NK-92 (cell line): ENCODE results near the gene CALHM2.

Experiments used
- DNase-seq: peaks from one replicate; lab custom pipeline; 2025; ENCODE audit not compliant: unreplicated experiment; lab: John Stamatoyannopoulos, UW

The CALHM2 gene

DNA sequence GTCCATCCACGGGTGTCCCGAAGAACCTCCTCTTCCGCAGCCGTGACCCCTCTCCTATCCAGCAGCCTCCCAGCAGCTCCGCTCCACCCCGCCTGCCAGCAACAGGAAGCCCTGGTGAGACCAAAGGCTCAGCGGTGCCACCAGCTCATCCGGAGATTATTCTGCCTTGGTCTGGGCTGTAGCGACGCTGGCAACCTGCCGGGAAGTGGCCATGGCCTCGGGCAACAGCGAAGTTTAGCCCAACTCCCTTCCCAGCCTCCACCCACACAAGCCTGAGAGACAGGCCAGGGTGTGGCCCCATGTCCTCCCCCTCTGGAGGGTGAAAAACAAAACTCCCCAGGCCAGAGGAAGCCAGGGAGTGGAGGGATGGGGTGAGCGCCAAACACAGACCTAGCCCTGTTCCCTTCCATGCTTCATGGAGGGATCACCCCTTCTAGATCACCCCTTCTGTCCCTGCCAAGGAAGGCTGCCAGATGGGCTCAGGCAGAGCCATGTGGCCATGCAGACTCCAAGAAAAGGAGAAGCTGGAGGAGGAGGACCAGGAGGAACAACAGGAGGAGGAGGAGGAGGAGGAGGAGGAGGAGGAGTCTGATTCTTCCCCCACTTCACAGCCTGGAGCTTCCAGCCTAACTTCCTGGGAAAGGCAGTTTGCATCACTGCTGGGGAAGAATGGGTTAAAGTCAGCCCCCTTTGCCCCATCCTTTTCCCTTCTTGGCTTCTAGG, 918 bp downstream of the CALHM2 start:
- DNase-seq, result no peak

DNA sequence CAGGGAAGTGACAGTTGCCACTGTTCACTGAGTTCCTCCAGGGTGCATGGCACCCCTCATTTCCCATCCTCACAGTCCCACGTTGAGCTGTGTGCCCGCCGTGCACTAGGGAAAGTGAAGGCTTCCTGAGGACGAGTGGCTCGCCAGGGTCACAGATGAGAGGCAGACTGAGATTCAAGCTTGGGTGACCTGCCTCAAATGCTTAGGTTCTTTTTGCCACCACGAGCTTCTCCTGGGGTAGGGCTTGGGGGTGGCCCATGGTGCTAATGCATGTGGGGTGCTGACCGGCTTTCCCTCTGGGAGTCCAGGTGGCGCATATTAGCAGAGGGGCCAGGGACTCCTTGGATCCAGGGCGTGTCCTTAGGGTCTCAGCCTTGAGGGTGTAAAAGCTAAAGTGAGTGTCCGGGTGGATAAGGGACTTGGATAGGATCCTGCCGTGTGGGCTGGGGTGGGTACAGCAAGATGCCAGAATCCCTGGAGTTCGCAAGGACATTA, 1.9 kb downstream of the CALHM2 start:
- no peak for DNase-seq

DNA sequence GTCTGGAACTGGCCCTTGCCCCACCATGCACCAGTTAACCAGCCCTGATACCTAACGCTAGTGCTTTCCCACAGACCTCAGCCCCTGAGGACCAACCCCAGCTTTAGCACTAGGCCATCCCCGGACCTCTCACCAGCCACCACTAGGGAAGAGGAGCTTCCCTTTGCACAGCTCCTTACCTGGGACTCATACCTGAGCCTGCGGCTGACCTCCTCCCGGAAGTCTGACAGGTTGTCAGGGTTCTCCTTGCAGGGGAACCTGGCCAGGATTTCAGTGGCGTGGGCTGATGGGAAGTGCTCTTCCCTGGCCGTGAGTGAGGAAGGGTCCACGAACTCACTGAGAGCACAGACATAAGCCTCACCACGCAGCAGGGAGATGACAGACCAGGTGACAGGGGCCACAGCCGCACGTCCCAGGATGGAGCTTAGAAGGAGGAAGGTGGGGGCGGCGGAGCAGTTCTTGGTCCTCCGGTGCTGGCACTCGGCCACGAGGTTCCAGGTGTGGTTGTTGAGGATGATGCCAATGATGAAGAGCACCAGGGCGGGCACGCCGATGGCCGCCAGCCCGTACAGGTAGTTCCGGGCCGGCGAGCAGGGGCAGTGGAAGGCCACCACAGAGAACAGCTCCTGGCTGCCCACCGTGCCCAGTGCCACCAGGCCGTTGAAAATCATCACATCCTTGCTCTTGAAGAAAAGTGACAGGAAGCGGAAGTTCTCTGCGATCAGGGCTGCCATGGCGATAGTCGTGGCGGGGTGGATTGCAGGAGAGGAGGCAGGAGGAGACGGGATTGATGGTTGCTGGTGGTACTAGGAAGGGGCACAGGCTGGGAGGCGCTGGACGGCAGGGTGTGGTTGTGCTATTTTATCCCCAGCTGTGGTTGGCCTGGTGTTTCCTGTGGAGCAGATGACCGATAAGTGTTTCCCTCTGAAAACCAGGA, 2.7 kb downstream of the CALHM2 start:
- DNase-seq, result no peak

DNA sequence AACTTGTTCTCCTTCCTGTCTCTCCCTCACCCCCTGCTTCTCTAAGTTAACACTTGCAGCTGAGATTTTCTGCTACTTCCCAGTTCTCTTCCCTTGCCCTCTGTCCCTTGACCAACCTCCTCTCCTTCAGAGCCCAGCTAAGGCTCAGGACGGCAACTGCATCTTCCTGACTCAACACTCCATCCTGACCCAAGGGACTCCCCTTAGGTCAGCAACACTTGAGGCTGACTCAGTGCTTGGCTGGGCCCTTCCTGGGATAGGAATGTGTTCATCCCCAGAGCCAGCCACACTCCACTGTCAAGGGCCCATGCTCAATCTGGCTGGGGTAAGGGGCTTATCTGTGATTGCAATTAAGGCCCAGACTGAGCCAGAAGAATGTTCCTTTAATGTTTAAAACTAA, 3.4 kb downstream of the CALHM2 start:
- no peak for DNase-seq

DNA sequence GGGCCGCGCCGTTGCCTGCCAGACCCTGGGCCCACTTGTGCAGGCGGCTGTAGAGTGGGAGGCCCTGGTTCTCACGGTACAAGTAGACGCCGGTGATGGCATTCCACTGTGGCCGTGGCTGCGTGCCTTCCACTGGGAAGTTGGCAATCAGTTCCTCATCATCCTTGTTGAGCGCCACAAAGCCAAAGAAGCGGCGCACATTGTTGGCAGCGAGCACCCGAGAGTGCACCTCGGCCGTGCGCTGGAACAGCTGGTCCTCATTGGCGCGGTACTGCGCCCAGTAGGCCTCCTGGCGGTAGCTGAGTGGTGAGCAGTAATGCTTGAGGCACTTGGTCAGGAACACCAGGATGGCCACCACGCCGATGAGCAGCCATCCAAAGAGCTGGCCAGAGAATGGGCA, 5.0 kb downstream of the CALHM2 start:
- DNase-seq, result no peak

DNA sequence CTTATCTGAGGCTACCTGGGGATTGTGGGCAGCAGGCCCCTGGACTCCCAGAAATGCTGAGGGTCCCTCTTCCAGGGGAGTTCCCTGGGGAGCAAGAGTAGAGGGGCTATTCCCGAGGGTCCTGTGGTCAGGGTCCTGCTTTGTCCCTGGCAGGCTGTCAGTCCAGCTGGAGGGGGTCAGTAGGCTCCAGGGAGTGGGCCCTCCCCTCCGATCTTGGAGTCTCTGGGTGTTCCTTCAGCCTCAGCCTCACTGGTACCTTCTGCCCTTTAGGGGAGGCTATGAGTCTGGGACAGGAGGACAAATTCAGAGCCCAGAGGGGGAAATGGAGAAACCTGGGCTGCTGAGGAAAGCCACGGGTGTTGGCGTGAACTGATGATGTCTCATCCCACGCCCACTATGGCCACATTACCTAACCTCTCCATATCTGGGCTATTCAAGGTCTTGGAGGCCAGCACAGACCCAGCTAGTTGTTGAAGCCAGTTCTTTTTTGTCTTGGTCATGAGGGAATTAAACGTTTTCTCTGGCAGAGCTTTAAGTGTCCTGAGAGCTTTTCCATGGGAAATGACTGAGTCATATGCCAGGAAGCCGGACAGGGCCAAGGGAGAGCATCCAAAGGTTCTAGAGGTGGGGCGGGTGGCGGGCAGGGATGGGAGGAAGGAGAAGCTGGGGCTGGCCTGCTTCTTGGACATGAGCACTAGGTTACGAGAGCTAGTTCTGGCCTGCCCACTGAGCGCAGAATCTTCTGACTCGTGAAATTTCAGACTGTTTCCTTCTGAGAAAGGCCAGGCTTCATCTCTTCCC, 6.2 kb downstream of the CALHM2 start:
- DNase-seq, result no peak

DNA sequence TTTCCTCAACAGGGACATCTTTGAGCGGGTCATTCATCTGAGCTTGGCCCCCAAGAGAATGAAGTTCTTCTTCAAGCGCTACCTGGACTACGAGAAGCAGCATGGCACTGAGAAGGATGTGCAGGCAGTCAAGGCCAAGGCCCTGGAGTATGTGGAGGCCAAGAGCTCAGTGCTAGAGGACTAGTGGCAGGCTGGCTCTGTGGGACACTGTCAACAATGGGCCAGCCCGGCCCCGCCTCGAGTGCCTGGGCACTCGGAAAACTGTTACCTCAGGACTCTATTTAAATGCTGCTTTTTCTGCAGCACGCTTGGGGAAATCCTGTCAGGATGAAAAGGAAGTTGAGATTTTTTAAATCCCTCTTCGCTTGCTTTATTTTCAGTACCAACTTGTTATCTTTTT, 6.8 kb downstream of the CALHM2 start:
- DNase-seq, result no peak

DNA sequence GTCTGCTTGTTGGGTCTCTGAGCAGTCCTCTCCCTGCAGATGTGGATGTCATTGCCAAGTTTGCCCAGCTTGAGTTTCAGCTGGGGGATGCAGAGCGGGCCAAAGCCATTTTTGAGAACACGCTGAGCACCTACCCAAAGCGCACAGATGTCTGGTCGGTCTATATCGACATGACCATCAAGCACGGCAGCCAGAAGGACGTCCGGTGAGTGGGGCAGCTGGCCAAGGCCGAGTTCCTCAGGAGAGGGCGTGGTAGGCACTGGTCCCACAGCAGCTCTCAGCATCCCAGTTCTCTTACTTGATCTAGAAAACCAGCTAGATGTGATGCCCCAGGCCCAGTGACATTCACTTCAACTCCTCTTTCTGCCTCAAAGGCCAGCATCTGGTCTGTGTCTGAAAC, 7.7 kb downstream of the CALHM2 start:
- no peak for DNase-seq

DNA sequence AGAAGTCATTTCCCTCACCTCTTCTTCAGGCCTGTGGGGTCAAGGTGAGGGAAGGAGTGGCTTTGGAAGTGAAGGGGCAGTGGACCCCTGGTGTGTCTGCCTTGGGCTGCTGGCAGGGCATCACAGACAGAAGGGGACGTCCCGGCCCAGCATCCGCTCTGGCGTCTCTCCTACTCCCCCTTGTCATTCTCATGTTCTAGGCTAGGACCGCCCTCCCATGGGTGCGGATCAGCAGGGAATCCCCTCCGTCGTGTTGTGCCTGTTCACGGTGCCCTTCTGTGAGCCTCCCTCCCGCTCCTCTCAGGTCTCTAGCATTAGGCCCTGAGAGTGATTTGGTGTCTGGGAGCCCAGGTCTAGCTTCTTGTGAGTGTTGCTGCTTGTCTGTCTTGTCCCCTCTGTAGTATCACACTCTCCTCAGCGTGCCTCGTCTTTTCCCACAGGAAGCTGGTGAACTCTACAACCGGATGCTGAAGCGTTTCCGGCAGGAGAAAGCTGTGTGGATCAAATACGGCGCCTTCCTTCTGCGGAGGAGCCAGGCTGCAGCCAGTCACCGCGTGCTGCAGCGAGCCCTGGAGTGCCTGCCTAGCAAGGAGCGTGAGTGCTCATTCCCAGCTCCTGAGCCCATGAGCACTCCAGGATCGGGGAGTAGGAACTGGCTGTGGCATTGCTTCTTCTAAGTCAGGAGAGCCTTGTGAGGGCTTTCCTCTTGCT, 8.5 kb downstream of the CALHM2 start:
- DNase-seq, result no peak

DNA sequence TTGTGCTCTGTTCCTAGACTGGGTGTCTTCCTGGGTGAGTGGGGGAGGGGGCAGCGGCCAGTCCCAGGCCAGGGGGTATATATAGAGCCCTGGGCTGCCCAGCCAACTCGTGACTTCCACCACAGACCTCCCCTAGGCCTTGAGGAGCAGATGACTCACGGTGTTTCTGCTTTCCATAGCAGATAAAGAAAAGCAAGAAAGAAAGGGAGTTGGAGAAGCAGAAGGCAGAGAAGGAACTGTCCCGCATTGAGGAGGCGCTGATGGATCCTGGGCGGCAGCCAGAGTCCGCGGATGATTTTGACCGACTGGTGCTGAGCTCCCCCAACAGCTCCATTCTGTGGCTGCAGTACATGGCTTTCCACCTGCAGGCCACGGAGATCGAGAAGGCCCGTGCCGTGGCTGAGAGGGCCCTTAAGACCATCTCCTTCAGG, 10.1 kb downstream of the CALHM2 start:
- no peak for DNase-seq

DNA sequence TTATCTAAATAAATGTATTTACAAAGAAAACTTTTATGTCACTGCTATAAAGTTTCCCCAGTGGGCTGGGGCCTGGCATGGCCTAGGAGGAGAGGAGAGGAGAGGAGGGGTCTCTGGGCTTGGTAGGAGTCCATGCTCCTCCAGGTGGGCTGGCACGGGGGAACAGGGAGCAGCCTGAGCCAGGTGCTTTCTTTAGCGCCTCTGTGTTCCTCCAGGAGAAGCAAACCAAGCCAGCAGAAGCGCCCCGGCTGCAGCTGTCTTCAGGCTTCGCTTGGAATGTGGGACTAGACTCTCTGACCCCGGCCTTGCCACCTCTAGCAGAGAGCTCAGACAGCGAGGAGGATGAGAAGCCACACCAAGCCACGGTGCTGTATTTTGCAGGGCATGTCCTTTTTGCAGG, 10.6 kb downstream of the CALHM2 start:
- DNase-seq, result no peak

DNA sequence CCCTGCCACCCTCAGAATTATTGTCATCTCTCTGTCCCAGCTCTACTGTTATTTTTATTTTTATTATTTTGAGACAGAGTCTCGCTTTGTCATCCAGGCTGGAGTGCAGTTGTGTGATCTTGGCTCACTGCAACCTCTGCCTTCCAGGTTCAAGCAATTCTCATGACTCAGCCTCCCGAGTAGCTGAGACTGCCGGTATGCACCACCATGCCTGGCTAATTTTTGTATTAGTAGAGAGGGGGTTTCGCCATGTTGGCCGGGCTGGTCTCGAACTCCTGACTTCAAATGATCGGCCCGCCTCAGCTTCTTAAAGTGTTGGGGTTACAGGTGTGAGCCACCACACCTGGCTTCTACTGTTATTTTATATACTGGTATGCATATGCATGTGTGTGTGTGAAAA, 11.0 kb downstream of the CALHM2 start:
- no peak for DNase-seq

DNA sequence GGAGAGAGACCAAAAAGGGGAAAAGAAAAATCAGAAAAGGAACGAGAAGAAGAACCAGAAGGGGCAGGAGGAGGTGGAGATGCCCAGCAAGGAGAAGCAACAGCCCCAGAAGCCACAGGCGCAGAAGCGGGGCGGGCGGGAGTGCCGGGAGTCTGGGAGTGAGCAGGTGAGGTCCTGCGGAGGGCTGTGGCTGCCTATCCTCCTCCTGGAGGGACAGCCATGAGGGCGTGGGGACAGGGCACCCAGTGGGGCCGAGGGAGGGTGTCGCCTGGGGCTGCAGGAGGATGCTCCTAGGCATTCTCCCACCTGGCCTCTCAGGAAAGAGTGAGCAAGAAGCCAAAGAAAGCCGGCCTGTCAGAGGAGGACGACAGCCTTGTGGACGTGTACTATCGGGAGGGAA, 11.8 kb downstream of the CALHM2 start:
- DNase-seq, result no peak

DNA sequence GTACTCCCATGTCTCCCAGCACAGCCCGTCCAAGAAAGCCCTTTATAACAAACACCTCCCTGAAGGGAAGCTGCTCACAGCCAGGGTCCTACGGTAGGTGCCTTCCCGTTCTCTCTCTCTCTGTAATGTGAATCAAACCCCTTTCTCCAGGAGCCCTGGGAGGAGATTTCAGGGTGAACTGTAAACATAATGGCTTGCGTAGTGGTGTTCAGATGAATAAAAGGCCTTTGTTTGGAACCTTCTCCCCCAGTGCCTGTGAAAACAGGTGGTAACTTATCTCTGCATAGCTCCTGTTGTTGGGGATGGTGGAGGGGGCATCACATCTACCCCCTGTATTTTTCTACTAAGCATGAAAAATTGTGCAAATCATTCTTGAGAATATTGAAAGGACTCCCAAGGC, 12.4 kb downstream of the CALHM2 start:
- DNase-seq, result no peak

DNA sequence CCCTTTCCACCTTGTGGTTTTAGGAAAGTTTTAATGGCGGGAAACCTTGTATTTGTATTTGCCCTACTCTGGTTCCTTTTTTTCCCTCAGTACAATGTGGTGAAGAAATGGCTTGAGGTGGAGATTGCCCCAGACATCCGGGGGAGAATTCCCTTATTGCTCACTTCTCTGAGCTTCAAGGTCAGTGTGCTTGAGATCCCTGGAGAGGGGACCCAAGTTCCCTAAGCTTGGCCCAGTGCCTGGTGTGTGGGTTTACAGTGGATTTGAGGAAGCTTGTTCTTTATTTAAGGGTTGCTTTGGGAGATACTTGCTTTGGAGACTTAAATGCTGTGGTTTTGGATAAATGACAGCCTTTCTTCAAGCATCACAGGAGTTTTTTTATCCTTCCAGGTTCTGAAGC, 18.3 kb downstream of the CALHM2 start:
- no peak for DNase-seq

DNA sequence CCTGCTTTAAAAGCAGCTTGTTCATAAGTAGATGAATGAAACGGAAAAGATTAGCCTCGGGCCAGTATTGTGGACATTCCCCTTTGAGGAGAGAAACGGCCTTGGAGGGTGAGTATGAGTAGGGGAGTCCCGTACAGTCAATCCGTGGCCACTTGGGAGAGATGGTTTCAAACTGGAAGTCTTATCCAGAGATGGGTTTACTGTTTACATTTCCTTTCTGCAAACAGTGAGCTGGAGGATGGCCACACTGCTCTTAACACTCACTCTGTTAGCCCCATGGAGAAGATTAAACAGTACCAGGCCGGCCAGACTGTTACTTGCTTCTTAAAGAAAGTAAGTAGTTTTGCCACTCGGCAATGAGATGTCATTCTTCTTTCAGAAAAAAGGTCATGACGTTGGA, 20.3 kb downstream of the CALHM2 start:
- no peak for DNase-seq

DNA sequence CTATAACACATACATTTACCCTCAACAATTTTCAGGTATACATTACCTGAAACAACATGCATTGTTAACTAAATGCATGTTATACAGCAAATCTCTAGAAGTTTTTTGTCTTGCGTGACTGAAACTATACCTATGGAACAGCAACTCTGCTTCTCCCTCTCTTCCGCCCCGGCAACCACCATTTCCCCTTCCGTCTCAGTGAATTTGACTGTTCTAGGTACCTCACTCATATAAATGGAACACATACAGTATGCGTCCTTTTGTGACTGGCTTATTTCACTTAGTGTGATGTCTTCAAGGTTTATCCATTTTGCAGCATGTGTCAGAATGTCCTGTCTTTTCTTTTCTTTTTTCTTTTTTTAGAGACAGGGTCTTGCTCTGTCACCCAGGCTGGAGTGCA, 22.5 kb downstream of the CALHM2 start:
- no peak for DNase-seq

DNA sequence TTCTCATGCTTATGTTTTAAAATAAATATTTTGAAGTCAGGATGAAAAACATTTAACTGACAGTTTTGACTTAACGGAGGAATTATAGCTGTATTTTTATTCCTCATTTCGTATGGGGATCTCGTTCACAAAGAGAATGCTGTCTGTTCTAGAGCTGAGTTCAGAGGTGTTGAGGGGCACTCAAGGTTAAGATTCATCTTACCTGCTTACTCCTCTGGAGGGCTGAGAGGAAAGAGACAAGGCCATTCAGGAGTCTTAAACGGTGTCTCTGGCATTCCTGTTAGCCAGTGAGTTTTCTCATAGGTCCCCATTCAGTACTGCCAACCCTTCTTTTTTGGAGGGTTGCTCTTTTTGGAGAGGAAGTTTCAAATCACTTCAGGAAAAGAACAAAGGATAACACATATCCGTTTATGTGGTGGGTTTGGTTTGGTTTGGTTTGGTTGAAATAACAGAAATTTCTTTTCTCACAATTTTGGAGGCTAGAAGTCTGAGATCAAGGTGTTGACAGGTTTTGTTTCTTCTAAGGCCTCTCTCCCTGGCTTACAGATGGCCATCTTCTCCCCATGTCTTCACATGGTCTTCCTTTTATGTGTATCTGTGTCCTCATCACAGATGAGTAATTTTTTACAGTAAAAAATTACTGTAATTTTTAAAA, 23.1 kb downstream of the CALHM2 start:
- DNase-seq, result no peak

DNA sequence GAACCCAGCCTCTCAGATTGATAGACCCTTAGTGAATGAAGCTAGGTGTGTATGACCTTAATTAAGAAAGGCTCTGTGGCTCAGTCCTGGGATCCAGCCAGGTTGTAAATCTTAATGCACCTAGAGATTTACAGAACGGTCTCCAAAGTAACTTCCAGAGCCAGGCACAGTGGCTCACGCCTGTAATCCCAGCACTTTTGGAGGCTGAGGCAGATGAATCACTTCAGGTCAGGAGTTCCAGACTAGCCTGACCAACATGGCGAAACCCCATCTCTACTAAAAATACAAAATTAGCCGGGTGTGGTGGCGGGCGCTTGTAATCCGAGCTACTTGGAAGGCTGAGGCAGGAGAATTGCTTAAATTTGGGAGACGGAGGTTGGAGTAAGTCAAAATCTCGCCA, 24.3 kb downstream of the CALHM2 start:
- DNase-seq, result no peak

DNA sequence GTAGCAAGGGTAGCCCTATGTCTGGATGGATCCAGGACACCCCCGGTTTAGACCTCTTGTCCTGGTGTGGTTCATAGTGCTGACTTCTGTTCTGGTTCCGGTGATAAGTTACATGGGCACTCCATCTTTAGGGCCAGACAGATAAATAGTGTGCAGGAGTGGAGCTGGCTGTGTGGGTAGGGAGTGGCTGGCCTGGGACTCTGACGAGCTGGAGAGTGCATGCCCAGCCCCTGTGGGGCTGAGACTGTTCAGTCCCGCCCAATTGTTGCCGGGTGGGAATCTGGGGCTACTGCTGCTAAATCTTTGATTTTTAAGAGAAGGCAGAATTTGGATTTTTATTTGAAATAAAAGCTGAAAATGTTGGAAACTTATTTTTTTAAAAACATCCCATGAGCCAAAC, 28.4 kb downstream of the CALHM2 start:
- no peak for DNase-seq
